Hepatic stellate cell (primary cell): ENCODE data around the gene UGT2B7.
A peak's percentile ranks its signal among the peaks of the same experiment; 100 is the strongest.
"Not testable (repeated sequence)": the region's sequence is repeated elsewhere in the genome, so short reads cannot be mapped to it uniquely, and the experiment has no call there.

ENCODE experiments used
- DNase-seq: peaks from one replicate; pipeline ENCODE4 v3.0.0; 2011; ENCODE audit warnings: low spot score

Gene UGT2B7

DNA sequence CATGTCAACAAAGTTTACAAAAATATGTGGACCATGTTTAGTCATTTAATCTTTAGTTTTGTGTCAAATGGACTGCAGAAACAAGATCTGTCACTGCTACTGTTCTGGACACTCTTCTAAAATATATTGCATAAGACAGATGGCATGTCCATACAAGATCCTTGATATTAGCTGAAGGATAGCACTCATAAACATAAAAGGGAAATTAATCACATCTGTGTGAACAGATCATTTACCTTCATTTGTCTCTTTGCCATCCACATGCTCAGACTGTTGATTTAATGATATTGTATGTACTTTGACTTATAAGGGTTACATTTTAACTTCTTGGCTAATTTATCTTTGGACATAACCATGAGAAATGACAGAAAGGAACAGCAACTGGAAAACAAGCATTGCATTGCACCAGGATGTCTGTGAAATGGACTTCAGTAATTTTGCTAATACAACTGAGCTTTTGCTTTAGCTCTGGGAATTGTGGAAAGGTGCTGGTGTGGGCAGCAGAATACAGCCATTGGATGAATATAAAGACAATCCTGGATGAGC, at the start of gene UGT2B7:
Gene UGT2B7 (plus strand): TSS at position 364 of the 546 bp plus-strand sequence. CDS start 47 bp downstream, at position 411.
- DNase-seq, result no peak

DNA sequence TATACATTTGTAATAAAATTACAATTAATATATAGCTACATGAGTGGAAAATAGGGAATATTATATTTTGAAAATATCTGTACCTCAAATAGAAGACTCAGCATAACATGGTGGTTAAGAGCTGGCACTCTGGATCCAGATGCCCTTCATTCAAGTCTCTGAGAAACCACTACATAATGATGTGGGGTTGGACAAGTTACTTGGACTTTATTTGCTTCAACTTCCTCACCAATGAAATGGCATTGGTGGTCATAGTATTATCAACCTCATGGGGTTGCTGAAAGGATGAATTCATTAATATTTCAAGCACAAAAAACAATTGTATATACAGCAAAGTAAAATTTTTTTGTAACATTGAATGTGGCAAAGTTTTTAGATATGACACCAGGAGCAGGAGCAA, 46.4 kb upstream of the UGT2B7 start:
- DNase-seq, result no peak

DNA sequence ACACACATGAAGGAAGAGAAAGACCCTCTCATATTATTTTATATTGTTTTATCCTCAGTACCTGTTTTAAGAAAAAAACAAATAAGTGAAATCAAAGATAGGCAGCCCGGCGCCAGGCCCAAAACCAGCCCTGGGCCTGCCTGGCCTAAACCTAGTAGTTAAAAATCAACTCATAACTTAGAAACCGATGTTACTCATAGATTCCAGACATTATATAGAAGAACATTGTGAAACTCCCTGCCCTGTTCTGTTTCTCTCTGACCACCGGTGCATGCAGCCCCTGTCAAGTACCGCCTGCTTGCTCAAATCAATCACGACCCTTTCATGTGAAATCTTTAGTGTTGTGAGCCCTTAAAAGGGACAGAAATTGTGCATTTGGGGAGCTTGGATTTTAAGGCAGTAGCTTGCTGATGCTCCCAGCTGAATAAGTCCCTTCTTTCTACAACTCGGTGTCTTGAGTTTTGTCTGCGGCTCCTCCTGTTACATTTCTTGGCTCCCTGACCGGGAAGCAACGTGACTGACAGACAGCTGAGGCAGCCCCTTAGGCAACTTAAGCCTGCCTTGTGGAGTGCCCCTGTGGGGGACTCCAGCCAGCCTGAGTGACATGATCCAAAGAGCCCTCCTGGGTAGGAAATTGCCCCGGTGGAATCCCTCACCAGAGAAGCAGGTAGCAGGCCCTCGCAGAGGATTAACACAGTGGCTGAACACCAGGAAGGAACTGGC, 45.3 kb upstream of the UGT2B7 start:
- DNase-seq, result not testable (repeated sequence)

DNA sequence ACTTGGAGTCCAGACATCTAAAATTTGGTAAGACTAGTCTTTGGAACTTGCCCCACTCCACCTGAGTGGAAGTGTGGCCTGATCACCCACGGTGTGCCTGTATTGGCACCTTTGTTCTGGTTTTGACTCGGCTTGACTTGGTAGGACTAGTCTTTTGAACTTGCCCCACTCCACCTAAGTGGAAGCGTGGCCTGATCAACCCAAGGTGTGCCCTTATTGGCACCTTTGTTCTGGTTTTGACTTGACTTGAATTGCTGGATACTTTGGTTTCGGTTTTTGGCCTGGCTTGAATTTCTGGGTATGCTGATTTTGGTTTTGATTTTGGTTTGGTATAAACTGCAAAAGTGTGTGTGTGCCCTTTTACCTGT, 44.7 kb upstream of the UGT2B7 start:
- no peak for DNase-seq

DNA sequence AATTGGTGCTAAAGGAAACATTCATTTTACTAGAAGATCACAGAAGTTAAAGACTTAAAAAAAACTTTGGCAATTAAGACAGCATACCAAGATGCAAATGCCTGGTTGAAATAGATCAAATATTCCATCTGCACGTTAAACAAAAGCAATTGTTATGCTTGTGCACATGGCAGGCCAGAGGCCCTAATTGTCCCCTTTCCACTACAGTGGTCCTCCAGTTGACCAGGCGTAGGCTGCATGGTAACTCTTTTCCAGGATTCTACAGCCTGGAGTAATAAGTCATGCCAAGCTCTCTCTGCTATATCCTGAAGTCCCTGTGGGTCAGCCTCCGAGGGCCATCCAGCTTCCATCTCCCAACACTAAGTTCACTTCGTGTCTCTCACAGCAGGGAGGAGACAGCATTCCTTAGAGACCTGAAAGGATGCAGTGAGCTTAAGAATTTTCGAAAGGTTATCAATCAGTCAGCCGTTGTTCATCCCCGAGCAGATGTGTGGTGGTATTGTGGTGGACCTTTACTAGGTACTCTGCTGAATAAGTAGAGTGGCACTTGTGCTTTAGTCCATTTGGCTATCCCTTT, 42.9 kb upstream of the UGT2B7 start:
- not testable (repeated sequence) for DNase-seq

DNA sequence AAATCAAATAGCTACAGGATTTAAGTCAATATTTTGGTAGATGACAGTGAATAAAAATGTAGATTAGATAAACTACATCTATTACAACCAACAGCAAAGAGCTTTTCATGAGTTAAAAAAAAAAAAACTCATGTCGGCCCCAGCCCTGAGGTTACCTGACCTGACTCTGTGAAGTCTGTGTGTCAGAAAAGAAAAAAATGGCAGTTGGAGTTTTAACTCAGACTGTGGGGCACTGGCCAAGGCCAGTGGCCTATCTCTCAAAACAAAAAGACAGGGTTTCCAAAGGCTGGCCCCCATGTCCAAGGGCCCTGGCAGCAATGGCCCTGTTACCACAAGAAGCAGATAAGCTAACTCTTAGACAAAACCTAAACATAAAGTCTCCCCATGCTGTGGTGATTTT, 42.2 kb upstream of the UGT2B7 start:
- not testable (repeated sequence) for DNase-seq

DNA sequence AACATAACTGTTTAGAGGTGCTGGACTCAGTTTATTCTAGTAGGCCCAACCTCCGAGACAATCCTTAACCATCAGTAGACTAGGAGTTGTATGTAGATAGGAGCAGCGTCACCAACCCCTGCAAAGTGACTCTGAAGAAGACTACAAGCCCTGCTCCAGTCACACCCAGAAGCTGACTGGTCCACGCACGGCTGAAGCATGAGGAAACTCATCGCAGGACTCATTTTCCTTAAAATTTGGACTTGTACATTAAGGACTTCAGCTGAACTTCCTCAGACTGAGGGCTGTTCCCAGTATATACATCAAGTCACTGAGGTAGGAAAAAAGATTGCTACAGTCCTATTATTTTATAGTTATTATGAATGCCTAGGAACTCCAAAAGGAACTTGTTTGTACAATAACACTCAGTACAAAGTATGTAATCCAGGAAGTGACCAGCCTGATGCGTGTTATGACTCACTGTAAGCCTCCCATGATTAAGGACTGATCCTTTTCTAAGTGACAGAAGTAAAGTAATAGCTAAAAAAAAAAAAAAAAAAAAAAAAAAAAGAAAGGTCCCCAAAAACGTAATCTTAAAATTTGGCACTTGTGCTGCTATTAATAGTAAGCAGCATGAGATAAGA, 41.6 kb upstream of the UGT2B7 start:
- peak; percentile 2 for DNase-seq

DNA sequence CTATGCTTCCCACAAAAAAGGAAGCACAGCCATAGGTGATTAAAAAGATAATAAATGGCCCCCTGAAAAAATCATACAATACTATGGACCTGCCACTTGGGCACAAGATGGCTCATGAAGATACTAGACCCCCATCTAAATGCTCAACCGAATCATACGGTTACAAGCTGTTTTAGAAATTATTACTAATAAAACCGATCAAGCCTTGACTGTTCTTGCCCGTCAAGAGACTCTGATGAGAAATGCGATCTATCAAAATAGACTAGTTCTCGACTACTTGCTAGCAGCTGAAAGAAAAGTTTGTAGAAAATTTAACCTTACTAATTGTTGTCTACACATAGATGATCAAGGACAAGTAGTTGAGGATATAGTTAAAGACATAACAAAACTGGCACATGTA, 40.1 kb upstream of the UGT2B7 start:
- DNase-seq, result no peak

DNA sequence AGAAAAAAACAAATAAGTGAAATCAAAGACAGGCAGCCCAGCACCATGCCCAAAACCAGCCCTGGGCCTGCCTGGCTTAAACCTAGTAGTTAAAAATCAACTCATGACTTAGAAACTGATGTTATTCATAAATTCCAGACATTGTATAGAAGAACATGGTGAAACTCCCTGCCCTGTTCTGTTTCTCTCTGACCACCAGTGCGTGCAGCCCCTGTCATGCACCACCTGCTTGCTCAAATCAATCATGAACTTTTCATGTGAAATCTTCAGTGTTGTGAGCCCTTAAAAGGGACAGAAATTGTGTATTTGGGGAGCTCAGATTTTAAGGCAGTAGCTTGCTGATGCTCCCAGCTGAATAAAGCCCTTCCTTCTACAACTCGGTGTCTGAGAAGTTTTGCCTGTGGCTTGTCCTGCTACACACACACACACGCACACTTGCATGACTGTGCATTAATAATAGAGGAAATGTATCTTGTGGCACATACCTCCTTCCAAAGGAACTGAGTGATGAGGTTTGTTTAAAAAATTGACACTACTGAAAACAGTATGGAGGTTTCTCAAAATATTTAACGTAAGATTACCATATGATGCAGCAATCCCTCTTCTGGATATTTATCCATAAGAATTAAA, 39.2 kb upstream of the UGT2B7 start:
- no peak for DNase-seq

DNA sequence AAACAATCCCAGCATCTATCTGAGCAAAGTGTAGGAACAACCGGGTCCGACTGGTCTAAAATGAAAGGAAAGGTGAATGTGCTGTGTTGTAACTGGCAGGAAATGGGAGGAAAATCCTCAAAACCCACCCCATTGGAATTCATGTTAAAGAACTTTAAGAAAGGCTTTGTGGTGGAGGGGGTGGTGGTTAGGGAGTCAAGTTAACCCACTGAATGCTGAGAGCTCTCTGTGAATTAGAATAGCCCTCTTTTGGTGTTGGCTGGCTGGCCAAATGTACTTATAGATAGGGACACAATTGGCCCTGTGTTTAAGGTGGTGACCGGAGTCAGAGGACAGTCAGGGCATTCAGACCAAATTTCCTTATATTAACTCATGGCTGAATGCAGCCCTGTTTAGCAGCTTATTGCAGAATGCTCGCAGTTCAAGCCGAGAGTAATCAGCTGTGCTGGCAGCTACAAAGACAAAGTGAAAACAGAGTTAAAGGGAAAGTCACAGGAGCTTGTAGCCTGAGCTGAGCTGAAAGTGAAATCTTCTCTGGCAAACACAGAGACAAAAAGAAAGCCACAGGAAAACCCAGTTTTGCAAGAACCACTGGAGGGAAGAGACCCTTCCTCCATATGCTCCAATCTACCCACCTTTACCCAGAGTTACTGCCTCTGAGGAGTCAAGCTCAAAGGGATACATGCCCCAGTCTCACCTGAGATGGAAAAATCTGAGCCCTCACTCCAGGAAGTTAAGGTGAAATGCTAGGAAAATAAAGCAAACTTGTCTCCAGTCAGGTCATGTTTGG, 38.5 kb upstream of the UGT2B7 start:
- no peak for DNase-seq

DNA sequence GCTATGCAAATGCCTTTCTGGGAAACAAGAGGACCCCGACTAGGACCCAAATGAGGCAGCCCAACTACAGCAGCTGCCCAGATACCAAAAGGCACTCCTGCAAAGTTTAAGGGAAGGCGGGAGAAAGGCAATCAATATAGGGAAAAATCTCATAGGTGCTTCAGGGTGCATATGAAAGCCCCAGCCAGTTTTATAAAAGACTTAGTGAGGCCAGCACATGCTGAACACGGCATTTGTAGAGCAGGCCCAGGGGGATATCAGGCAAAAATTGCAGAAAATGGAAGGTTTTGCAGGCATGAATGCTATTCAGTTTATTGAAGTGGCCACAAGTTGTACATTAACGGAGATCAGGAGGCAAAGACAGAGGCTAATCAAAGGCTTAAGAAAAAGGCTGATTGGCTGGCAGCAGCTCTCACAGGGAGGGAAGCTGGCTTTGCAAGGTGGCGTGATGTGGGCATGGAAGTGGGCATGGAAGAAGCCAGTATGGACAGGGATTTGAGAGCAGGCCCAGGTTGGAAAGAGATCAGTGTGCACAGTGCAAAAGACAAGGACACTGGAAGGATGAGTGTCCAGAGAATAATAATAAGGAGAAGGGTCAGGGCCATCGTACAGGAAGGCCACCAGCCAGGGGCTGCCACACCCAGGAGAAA, 37.7 kb upstream of the UGT2B7 start:
- no peak for DNase-seq

DNA sequence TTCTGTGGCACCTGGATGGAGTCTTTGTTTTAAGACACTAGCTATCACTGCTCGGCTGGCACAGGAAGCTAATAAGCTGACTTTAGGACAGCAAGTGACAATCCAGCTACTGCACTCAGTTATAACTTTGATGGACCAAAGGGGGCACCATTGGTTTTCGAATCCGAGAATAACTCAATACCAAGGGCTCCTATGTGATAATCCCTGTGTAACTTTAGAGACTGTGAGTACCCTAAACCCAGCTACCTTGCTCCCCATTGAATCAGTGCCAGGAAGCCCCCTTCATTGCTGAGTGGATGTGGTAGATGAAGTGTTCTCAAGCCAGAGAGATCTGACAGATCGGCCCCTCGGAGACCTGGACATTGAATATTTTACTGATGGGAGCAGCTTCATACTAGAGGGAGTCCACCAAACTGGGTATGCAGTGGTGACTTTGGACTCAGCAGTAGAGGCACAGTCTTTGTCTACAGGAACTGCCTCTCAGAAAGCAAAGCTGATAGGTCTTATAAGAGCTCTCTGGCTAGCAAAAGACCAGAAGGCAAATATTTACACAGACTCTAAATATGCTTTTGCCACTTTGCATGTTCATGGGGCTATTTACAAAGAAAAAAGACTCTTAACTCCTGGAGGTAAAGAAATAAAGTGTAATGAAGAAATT, 35.5 kb upstream of the UGT2B7 start:
- DNase-seq, result no peak

DNA sequence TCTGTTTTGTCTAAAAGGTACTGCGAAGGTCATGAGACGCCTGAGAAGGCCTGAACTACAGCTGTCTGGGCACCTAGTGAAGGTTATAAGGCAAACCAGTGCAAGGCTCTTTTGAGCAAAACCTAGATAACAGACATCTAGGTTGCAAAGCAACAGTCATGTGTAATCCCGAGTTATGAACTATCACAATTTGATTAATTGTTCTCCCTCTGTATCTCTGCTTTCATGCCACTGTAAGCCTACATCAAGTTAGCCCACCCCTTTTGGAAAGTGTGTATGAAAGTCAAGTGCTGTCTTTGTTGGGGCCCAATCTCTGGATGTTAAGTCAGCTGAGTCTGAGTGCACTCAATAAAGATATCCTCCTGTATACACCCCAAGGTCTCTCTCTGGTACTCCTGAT, 31.9 kb upstream of the UGT2B7 start:
- no peak for DNase-seq

DNA sequence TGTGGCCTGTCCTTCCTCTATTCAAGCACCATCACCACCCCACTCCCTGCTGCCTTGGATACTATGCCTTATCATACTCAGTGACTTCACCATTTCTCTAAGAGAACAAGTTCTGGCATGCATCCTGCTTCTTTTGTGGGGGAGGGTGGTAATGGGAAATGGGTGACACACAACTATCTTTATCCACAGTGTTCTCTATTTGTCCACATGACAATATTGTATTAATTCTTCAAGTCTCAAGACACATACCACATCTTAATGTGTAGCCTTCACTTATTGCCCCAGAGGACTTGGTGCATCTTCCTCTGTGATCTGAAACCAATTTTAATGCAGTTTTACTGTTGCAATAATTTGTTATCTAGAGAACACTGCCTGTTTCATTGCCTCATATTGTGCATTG, 29.3 kb upstream of the UGT2B7 start:
- no peak for DNase-seq

DNA sequence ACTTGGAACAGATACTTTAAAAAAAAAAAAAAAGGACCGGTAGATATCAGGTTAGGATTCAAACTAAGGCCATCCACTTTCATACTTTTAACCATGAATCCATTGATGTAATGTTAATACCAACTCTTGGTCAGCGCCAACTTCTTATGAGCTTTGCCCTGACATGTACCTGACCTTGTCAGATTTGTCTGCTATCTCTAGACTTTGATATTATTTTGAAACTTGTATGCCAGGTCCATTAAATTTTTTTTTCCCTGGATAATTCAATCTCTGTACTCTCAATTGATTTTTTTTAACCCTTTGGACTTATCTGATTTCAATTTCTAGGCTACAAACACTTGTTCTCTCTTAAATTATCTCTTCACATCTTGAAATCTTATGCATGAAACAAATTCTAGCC, 27.2 kb upstream of the UGT2B7 start:
- no peak for DNase-seq

DNA sequence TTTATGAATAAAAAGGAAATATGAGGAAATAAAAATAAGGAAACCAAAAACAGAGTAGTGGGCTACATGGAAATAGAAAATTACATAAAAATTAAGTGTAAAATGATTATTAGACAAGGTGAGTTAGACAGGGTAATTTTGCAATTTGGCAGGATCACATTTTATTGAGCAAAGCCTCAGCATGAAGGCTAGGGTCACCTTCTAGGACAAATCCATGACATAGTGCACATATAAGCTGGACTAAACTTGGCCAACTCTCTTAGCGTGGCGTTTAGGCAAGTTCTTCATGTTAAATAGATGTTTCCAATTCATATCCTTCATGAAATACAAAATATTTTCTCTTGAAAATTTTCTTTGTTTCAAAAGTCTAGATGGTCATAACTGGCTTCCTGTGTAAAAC, 25.7 kb upstream of the UGT2B7 start:
- DNase-seq, result no peak

DNA sequence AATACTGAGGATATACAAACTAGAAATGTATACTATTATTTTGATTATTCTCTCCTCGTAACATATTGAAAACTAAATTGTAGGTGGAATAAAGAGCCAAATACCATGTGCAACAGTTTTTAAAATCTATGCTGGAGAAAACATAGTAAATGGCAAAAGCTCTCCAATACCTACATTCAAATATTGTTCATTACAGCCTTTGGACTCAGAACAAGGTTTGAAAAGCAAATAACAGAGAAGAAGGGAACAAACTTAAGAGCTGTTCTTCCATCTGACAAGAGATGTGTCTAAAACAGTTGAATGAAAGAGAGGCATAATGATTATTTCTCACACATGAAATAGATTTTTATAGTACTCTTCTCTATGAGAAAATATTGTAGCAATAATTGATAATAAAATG, 25.0 kb upstream of the UGT2B7 start:
- no peak for DNase-seq

DNA sequence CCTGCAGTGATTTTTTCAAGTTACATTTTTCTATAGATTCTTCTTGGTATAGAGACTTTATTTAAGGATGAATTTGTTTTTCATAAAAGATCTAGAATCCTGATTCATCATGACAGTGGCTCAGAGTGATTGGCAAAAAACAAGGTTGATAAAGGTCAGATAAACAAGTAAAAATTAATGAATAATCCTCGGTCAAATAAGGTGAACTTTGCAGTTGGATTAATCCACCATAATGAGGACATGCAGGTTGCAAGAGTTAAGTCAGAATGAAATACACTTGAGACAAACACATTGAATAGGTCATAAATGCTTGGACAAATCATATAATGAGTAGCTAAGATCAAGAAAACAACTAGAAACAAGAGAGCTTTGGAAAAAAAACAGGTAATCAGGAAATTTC, 22.9 kb upstream of the UGT2B7 start:
- DNase-seq, result no peak

DNA sequence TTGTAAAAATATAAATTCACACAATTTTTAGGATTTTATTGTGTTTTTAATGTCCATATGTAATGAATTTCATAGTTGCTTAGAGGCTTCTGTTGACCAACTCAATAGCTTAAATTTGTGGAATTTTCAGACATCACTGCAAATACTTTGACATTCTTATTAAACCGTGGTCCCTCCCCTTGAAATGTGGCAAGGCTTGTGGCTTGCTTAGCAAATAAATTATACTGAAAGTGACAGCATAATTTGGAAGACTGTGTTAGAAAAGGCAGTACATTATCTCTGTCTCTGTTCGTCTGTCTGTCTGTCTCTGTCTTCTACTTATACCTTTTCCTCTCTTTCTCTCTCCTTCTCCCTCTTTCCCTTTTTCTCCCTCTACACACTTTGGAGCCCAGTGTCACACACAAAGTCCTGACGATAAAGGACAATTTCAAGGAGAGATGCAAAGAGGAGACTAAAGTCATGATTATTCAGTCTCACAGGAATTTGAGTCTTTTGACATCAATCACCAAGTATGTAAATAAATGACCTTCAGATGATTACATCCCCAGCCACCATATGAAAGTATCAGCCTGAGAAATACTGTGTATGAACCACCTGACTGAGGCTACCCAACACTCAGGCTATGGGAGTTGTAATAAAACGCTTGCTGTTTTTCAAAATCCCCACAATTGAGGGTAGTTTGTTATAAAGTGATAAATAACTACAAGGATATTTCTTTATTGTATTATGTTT, 21.0 kb upstream of the UGT2B7 start:
- no peak for DNase-seq

DNA sequence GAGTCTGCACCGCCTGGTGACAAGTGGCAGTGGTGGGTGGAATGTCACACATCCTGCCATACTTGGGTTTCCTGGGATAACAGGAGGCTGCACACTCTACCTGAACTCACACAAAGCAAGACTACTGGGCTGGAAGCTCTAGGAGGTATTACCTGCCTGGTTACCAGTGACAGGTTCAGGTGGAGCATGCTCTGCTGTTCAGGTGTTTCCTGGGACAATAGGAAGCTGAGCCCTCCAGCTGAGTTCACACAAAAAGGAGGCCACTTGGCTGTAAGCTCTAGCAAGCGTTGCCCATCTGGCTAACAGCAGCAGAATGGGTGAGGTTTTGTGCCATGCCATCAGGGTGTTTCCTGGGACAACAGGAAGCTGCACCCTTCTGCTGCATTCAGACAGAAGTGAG, 17.4 kb upstream of the UGT2B7 start:
- no peak for DNase-seq
